C4-2B (cell line): ENCODE data around the gene FAM98A.

Experiments used
- ZFX ChIP-seq: fragments of 450-650 bp; IDR thresholded peaks from 2 replicates; pipeline ENCODE4 v1.6.1; 2017
- TF ChIP-seq, protein P1 (sequence below): fragments of 450-650 bp; conservative IDR thresholded peaks from 2 replicates; pipeline ENCODE4 v1.5.1; 2017; ENCODE audit warnings: mild to moderate bottlenecking

- TF ChIP-seq, protein P1, sequence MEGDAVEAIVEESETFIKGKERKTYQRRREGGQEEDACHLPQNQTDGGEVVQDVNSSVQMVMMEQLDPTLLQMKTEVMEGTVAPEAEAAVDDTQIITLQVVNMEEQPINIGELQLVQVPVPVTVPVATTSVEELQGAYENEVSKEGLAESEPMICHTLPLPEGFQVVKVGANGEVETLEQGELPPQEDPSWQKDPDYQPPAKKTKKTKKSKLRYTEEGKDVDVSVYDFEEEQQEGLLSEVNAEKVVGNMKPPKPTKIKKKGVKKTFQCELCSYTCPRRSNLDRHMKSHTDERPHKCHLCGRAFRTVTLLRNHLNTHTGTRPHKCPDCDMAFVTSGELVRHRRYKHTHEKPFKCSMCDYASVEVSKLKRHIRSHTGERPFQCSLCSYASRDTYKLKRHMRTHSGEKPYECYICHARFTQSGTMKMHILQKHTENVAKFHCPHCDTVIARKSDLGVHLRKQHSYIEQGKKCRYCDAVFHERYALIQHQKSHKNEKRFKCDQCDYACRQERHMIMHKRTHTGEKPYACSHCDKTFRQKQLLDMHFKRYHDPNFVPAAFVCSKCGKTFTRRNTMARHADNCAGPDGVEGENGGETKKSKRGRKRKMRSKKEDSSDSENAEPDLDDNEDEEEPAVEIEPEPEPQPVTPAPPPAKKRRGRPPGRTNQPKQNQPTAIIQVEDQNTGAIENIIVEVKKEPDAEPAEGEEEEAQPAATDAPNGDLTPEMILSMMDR = no peak
- no peak for TF ChIP-seq ZFX
Observed at GRCh38 chr2:33597026-33597425, 2.1 kb downstream of the FAM98A start.
